ENCODE data around the gene S100A2.

- TF ChIP-seq, protein P1, sequence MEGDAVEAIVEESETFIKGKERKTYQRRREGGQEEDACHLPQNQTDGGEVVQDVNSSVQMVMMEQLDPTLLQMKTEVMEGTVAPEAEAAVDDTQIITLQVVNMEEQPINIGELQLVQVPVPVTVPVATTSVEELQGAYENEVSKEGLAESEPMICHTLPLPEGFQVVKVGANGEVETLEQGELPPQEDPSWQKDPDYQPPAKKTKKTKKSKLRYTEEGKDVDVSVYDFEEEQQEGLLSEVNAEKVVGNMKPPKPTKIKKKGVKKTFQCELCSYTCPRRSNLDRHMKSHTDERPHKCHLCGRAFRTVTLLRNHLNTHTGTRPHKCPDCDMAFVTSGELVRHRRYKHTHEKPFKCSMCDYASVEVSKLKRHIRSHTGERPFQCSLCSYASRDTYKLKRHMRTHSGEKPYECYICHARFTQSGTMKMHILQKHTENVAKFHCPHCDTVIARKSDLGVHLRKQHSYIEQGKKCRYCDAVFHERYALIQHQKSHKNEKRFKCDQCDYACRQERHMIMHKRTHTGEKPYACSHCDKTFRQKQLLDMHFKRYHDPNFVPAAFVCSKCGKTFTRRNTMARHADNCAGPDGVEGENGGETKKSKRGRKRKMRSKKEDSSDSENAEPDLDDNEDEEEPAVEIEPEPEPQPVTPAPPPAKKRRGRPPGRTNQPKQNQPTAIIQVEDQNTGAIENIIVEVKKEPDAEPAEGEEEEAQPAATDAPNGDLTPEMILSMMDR (conservative IDR thresholded peaks at IDR 0.05; ENCODE audit: low read depth, low read length) = no peak
- no peak for TF ChIP-seq EZH2 (IDR thresholded peaks at IDR 0.05; ENCODE audit: borderline replicate concordance, low read depth, low read length, poor library complexity, severe bottlenecking)
Measured at GRCh38 chr1:153541641-153542590, 23.7 kb downstream of the S100A2 start.

Data from A673 (cell line).